ENCODE measurements around the gene GOLGA6L10.
"Not testable (repeated sequence)": the region's sequence is repeated elsewhere in the genome, so short reads cannot be mapped to it uniquely, and the experiment has no call there.

GOLGA6L10 gene

DNA sequence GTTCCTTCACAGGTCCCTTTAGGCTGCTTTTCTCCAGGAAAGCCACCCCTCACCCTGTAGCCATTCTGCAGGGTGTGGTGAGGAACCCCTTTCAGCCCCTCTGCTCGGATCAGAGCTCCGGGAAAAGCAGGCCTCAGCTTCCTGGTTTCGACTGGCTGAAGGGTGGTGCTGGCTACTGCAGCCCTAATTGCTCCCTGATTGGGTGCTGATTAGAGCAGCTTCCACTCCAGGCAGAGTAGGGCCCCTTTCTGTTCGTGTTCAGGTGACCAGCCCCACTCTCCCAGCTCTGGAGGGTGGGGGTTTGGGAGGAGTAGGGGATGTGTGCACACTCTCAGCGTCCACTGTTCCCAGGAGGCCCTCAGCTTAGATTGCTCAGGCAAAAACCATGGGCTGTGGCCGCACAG lies 49.8 kb downstream of the GOLGA6L10 start:
- not testable (repeated sequence) for DNase-seq (ENCODE audit: low spot score)

DNA sequence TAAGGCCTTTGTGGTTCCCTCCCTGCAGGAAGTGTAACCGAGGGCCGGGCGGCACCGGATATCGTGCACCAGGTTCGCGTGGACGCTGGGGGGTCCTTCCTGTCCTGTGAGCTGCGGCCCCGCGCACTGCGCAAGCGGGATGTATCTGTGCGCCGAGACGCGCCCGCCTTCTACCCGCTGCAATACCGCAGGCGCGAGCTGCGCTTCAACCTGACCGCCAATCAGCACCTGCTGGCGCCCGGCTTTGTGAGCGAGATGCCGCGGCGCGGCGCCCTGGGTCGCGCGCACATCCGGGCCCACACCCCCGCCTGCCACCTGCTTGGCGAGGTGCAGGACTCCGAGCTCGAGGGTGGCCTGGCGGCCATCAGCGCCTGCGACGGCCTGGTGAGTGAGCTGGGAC lies 50.8 kb downstream of the GOLGA6L10 start:
- no peak for DNase-seq (ENCODE audit: low spot score)

DNA sequence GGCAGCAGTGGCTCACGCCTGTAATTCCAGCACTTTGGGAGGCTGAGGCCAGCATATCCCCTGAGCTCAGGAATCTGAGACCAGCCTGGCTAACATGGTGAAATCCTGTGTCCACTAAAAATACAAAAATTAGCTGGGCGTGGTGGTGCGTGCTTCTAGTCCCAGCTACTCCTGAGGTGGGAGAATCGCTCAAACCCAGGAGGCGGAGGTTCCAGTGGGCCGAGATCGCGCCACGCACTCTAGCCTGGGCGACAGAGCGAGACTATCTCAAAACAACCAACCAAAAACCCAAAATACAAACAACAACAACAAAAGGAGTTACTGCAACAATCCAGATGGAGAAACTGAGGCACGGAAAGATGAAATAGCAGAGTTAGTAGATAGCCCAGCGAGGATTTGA lies 51.2 kb downstream of the GOLGA6L10 start:
- DNase-seq (ENCODE audit: low spot score), result no peak

DNA sequence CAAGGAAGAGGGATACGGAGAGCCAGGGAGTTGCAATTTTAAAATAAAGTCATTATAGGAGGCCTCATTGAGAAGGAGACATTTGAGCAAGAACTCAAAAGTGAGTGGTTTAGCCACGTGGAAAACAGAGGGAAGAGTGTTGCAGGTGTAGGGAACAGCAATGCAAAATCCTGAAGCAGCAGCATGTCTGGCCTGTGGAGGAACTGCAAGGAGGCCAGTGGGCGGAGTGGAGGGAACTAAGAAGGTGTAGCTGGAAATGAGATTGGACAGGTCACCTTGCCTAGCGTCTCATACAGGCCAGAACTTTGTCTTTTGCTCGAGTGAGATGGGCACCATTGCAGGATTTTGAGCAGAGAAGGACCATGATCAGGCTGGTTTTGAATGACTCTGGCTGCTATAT lies 51.7 kb downstream of the GOLGA6L10 start:
- DNase-seq (ENCODE audit: low spot score), result no peak

DNA sequence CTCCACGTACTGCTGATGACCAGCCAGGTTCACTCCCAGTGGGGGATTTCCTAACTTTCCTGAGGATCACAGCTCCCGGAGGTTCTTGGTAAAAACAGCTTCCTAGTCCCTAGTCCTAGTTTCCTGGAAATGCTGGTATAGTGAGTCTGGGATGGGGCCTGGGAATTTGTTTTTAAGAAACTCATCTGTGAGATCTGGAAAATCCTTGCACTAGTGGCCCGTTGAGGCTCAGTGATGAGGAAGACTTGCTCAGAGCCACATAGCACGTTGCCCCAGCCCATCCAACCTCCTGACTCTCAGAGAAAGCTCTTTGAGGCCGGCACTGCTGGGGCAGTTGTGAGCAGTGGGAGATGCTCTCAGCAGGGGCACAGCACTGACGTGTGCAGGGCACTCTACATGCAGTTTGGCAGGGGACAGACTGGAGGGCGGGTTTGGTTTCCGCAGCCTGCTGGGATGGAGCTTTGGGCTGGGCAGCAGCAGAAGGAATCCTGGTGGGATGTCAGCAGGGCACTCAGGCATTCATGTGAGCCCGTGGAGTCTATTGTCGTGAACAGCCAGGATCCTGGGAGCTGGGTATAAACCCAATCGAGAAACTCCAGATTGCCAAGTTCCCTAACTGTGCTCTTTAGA lies 55.1 kb downstream of the GOLGA6L10 start:
- no peak for DNase-seq (ENCODE audit: low spot score)

DNA sequence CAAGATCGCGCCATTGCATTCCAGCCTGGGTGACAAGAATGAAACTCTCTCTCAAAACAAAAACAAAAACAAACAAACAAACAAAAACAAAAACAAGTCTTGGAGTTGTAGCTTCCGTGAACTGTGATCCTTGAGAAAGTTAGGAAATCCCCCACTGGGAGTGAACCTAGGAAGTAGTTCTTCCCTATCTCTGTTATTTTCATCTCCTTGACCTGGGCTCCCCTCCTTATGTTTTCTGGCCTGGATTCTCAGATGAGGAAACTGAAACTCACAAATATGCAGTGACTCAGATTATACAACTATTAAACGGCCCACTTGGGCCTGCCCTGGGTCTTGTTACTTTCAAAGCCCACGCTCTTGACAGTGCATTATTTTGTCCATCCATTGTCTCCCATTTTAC lies 57.0 kb downstream of the GOLGA6L10 start:
- DNase-seq (ENCODE audit: low spot score), result no peak
